GM19395 (cell line): ENCODE measurements around the gene PNMA1.

Experiments used
- ATAC-seq: cut with Tn5 transposase; IDR thresholded peaks from one replicate; pipeline ENCODE4 v1.9.1; 2021; ENCODE audit warnings: mild to moderate bottlenecking, moderate library complexity; ENCODE audit not compliant: unreplicated experiment

PNMA1 gene

GRCh38 chr14:73678698-73679097 is 35.5 kb downstream of the PNMA1 start:
- no peak for ATAC-seq

- no peak for ATAC-seq
Measured at GRCh38 chr14:73674986-73675385, 39.2 kb downstream of the PNMA1 start.

- no peak for ATAC-seq
Measured at GRCh38 chr14:73667854-73668253, 46.3 kb downstream of the PNMA1 start.

GRCh38 chr14:73666583-73666982 is 47.6 kb downstream of the PNMA1 start:
- no peak for ATAC-seq

GRCh38 chr14:73665130-73665529 is 49.1 kb downstream of the PNMA1 start:
- ATAC-seq, result no peak

GRCh38 chr14:73663548-73664212 is 50.5 kb downstream of the PNMA1 start:
- ATAC-seq, result no peak

- no peak for ATAC-seq
Measured at GRCh38 chr14:73662487-73662943, 51.7 kb downstream of the PNMA1 start.

- ATAC-seq, result no peak
Measured at GRCh38 chr14:73661872-73662271, 52.3 kb downstream of the PNMA1 start.
